Sigmoid colon (tissue), 4 donors: Measurements from ENCODE around the gene ANGPT4.

Experiments
- CTCF ChIP-seq, 4 experiments: fragments of 450-650 bp in 3 of 4; fragments of 200-600 bp in 1 of 4; IDR thresholded peaks; one replicate each; pipeline ENCODE4 v1.5.1; 2016 to 2019; ENCODE audit warnings: antibody characterized with exemption in 4 of 4, mild to moderate bottlenecking in 3 of 4, moderate library complexity in 2 of 4
- EP300 ChIP-seq, 4 donors: sonication (generic); formaldehyde crosslinking; IDR thresholded peaks; one replicate each; pipeline ENCODE4 v1.6.1; 2017; ENCODE audit warnings: antibody characterized with exemption in 4 of 4
- POLR2A ChIP-seq, 2 donors: fragments of 450-650 bp; IDR thresholded peaks; one replicate each; pipeline ENCODE4 v1.6.1; 2016; ENCODE audit warnings: antibody characterized with exemption in 2 of 2, mild to moderate bottlenecking in 2 of 2, moderate library complexity in 2 of 2
- POLR2AphosphoS5 ChIP-seq, 4 donors: sonication (generic); formaldehyde crosslinking; IDR thresholded peaks; one replicate each; pipeline ENCODE4 v1.6.1; 2017; ENCODE audit warnings: antibody characterized with exemption in 4 of 4

GRCh38 chr20:831251-831650, 84.9 kb downstream of the ANGPT4 start:
- TF ChIP-seq CTCF (IDR thresholded peaks at IDR 0.05) (no peak), POLR2A (IDR thresholded peaks at IDR 0.05) (no peak), EP300 (IDR thresholded peaks at IDR 0.05) (no peak), POLR2AphosphoS5 (IDR thresholded peaks at IDR 0.05) (no peak)
